GM19397 (cell line): ENCODE measurements around the gene GSTA1.
"Not testable (repeated sequence)": the region's sequence is repeated elsewhere in the genome, so short reads cannot be mapped to it uniquely, and the experiment has no call there.

Source experiments
- ATAC-seq: cut with Tn5 transposase; IDR thresholded peaks from one replicate; pipeline ENCODE4 v1.9.1; 2021; ENCODE audit warnings: mild to moderate bottlenecking, moderate library complexity; ENCODE audit not compliant: unreplicated experiment

The GSTA1 gene

GRCh38 chr6:52759085-52759484 lies 44.5 kb downstream of the GSTA1 start:
- no peak for ATAC-seq

- not testable (repeated sequence) for ATAC-seq
Observed at GRCh38 chr6:52757651-52758338, 45.8 kb downstream of the GSTA1 start.

GRCh38 chr6:52754443-52754842 lies 49.2 kb downstream of the GSTA1 start:
- no peak for ATAC-seq

- ATAC-seq, result not testable (repeated sequence)
Observed at GRCh38 chr6:52753137-52753536, 50.5 kb downstream of the GSTA1 start.

- ATAC-seq, result no peak
Observed at GRCh38 chr6:52752310-52752709, 51.3 kb downstream of the GSTA1 start.

- no peak for ATAC-seq
Observed at GRCh38 chr6:52749556-52750152, 54.0 kb downstream of the GSTA1 start.

GRCh38 chr6:52747301-52747700 lies 56.3 kb downstream of the GSTA1 start:
- not testable (repeated sequence) for ATAC-seq

GRCh38 chr6:52746213-52746612 lies 57.4 kb downstream of the GSTA1 start:
- no peak for ATAC-seq

- ATAC-seq, result no peak
Observed at GRCh38 chr6:52745764-52746201, 57.8 kb downstream of the GSTA1 start.

GRCh38 chr6:52741872-52742271 lies 61.7 kb downstream of the GSTA1 start:
- no peak for ATAC-seq
